Colonic mucosa (tissue), 4 donors: ENCODE data around the gene CCL18. TPM values are rescaled to one million over a fixed set of nuclear protein-coding genes. Genes with fewer than 3 reads are reported as not detected.
"Not testable (repeated sequence)": the region's sequence is repeated elsewhere in the genome, so short reads cannot be mapped to it uniquely, and the experiment has no call there.

Experiments
- DNase-seq: peaks from one replicate; pipeline ENCODE4 v3.0.0-alpha.2; 2020
- H3K27ac ChIP-seq: fragments of 200-600 bp; one replicate; pipeline ENCODE4 v1.8.0; 2021
- H3K27me3 ChIP-seq: fragments of 200-600 bp; one replicate; pipeline ENCODE4 v1.8.0; 2021
- H3K36me3 ChIP-seq: fragments of 200-600 bp; one replicate; pipeline ENCODE4 v1.8.0; 2021
- H3K4me1 ChIP-seq: fragments of 200-600 bp; one replicate; pipeline ENCODE4 v1.8.0; 2021; ENCODE audit warnings: mild to moderate bottlenecking
- H3K4me3 ChIP-seq: fragments of 200-600 bp; one replicate; pipeline ENCODE4 v1.8.0; 2021
- H3K9ac ChIP-seq, 2 donors: one replicate each; pipeline ENCODE4 v1.7.0; 2013; ENCODE audit warnings: control low read depth in 2 of 2, low read depth in 2 of 2, low read length in 2 of 2
- H3K9me3 ChIP-seq: fragments of 200-600 bp; one replicate; pipeline ENCODE4 v1.8.0; 2021
- intact Hi-C: fragments of 100-400 bp; cut with DNase I; formaldehyde crosslinking; loops from one replicate; pipeline ENCODE4 v1.14.1; 2022
- total RNA-seq, 2 donors: library from RNA; stranded (reverse); fragmentation: NEBNext Ultra II Directional in 1 of 2; extraction: Animal tissue kit (Norgen Biotek cat#: 25700) in 1 of 2; gene quantifications; one replicate each; pipeline ENCODE4 v1.2.1, GENCODE V29; 2021
- TF ChIP-seq, protein P1 (sequence below): fragments of 200-600 bp; IDR thresholded peaks from one replicate; pipeline ENCODE4 v1.8.0; 2022; ENCODE audit warnings: antibody characterized with exemption, mild to moderate bottlenecking
- donor health status: healthy.
- donor health status: DM: no; HTN: no; CAD: no.
- donor health status: DM: no; HTN: no; CAD: no.

The CCL18 gene
- total RNA-seq, 2 donors from 2014 or later = 0.54 to 3.5 TPM

DNA sequence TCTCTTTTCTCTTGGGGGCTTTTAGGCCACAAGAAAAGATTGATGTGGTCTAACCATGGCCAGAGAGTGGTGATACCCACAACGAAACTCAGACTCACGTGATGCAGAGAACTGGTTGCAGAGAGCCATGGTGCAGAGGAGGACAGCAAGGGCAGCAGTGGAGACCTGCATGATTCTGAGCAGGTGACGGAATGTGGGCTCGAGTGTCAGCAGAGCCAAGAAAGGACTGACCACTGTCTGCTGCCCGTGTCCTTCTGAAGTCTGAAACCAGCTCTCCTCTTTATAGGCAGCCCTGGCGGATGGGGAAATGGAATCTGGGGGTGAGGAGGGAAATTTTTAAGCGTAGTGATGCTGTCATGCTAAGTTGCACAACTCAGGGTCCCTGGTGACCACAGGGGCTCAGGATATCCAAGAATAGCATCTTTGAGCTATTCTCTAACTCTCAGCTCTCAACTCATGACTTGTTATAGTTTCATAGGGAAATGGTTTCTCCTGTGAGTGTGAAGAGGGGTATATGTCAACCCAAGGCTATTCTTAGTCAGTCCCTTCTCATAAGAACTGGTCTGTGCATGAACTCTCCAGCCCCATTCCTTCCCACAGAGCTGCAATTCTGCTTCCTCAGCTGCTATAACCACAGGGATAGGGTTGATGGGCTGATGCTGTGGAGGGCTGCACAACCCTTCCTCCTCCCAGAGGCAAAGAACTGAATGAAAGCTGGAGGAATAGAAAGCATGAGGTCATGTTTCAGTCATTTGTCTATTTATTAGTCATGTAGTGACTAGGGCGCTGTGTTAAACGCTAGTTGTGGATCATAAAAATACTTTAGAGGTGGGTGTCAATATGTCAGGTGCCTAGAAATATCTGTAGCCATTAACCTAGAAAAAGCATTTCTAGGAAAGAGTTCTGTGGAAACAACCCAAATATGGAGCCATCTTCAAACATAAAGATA, 26.1 kb downstream of the CCL18 start, which contains the start of gene CCL3:
TSS of gene CCL3 (minus strand) at position 256 of the 949 bp plus-strand sequence. CDS start at position 171, 85 bp downstream.
- no peak within 1 kb of the TSS for H3K27ac ChIP-seq
- intact Hi-C loops = no loop called here
- DNase-seq = no peak

DNA sequence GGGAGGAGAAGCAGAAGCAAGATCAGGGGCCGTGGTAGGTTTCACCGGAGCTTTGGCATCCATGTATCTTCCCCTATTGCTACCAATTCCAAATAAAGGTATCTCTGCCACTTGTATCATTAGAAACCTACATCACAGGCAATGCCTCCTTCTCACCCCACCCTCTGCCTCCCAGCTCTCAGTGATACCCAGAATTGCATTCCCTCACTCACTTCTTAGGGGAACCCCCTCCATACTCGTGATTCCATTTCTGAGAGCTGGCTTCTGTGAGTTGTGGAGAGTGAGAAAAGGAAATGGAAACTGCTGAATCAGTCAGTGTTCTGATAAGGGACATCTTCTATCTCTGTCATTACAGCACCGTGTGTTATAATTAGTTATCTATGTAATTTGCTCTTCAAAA, 28.2 kb downstream of the CCL18 start:
- Histone ChIP-seq H3K9me3 (no peaks in the 10 kb centered on the region), H3K4me1 (no peaks in the 10 kb centered on the region), H3K4me3 (no peak overlapping the region), H3K9ac (no peak overlapping the region), H3K27me3 (no peaks in the 10 kb centered on the region), H3K36me3 (no peaks in the 10 kb centered on the region), H3K27ac (no peak overlapping the region)
- DNase-seq = no peak
- TF ChIP-seq, protein P1, sequence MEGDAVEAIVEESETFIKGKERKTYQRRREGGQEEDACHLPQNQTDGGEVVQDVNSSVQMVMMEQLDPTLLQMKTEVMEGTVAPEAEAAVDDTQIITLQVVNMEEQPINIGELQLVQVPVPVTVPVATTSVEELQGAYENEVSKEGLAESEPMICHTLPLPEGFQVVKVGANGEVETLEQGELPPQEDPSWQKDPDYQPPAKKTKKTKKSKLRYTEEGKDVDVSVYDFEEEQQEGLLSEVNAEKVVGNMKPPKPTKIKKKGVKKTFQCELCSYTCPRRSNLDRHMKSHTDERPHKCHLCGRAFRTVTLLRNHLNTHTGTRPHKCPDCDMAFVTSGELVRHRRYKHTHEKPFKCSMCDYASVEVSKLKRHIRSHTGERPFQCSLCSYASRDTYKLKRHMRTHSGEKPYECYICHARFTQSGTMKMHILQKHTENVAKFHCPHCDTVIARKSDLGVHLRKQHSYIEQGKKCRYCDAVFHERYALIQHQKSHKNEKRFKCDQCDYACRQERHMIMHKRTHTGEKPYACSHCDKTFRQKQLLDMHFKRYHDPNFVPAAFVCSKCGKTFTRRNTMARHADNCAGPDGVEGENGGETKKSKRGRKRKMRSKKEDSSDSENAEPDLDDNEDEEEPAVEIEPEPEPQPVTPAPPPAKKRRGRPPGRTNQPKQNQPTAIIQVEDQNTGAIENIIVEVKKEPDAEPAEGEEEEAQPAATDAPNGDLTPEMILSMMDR = no peak
- intact Hi-C loops = no loop called here

More for the DNA sequence above, 26.1 kb downstream of the CCL18 start, which contains the start of gene CCL3:
- H3K4me1 ChIP-seq = no peaks in the 10 kb centered on the region
- H3K9ac ChIP-seq = no peak within 1 kb of the TSS
- H3K27me3 ChIP-seq = no peaks in the 10 kb centered on the region
- H3K4me3 ChIP-seq = no peak within 1 kb of the TSS
- no peaks in the 10 kb centered on the region for H3K36me3 ChIP-seq
- H3K9me3 ChIP-seq = no peaks in the 10 kb centered on the region
- TF ChIP-seq, protein P1 = no peak

DNA sequence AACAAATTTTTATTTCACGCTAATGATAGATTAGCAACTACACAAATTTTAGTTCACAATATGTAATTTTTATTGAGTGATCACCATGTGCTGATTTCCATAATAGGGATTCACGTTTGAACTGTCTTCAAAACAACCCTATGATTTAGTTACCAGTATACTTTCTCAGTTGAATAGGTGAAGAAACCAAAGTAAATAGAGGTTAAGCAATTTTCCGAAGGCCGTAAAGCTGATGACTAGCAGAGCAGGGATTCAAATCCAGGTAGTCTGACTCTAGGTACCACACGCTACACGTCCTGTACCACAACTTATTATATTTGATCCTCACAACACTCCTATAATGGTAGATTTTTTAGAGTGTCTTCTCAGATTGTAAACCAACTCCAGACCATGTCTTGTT, 28.6 kb downstream of the CCL18 start:
- H3K9me3 ChIP-seq, H3K4me3 ChIP-seq, intact Hi-C loops, H3K9ac ChIP-seq, H3K27ac ChIP-seq, H3K36me3 ChIP-seq, H3K27me3 ChIP-seq, H3K4me1 ChIP-seq, DNase-seq: not testable (repeated sequence)

GRCh38 chr17:36094232-36094631, 30.2 kb downstream of the CCL18 start:
- Histone ChIP-seq H3K27me3 (no peaks in the 10 kb centered on the region), H3K9ac (no peak overlapping the region), H3K36me3 (no peaks in the 10 kb centered on the region), H3K9me3 (no peaks in the 10 kb centered on the region), H3K4me3 (no peak overlapping the region), H3K4me1 (no peaks in the 10 kb centered on the region), H3K27ac (no peak overlapping the region)
- TF ChIP-seq, protein P1 = no peak
- intact Hi-C loops = no loop called here
- no peak for DNase-seq

GRCh38 chr17:36094746-36095145, 30.7 kb downstream of the CCL18 start:
- intact Hi-C loops = no loop called here
- H3K9ac ChIP-seq = no peak overlapping the region
- no peak for DNase-seq
- no peaks in the 10 kb centered on the region for H3K9me3 ChIP-seq
- no peak overlapping the region for H3K4me3 ChIP-seq
- no peaks in the 10 kb centered on the region for H3K4me1 ChIP-seq
- H3K27ac ChIP-seq = no peak overlapping the region
- no peaks in the 10 kb centered on the region for H3K27me3 ChIP-seq
- no peaks in the 10 kb centered on the region for H3K36me3 ChIP-seq
- TF ChIP-seq, protein P1 = no peak

- H3K4me1 ChIP-seq = no peaks in the 10 kb centered on the region
- no peak overlapping the region for H3K9ac ChIP-seq
- no peak for DNase-seq
- H3K36me3 ChIP-seq = no peaks in the 10 kb centered on the region
- no peak overlapping the region for H3K4me3 ChIP-seq
- TF ChIP-seq, protein P1 = no peak
- intact Hi-C loops = no loop called here
- no peak overlapping the region for H3K27ac ChIP-seq
- no peaks in the 10 kb centered on the region for H3K9me3 ChIP-seq
- H3K27me3 ChIP-seq = no peaks in the 10 kb centered on the region
Measured at GRCh38 chr17:36095992-36096391, 31.9 kb downstream of the CCL18 start.

DNA sequence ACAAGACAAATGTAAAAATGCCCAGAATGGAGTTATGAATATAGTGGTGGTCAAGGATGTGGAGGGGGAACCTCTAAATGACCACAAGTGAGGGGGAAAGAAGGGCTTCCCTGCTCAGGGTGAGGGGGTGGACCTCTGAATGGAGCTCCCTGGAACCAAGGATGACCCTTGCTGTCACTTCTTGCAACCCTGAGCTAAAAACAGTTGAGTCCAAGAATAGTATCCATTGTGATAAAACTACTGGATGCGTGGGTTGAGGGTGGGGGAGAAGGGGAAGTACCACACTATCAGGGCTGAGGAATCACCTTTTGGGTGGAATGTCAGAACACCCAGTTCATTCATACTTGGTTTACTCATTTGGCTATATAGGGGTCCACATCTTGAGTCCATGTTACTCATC, 34.9 kb downstream of the CCL18 start:
- DNase-seq, H3K36me3 ChIP-seq, intact Hi-C loops, H3K4me1 ChIP-seq, H3K27ac ChIP-seq, H3K9me3 ChIP-seq, H3K27me3 ChIP-seq, H3K9ac ChIP-seq, H3K4me3 ChIP-seq: not testable (repeated sequence)

DNA sequence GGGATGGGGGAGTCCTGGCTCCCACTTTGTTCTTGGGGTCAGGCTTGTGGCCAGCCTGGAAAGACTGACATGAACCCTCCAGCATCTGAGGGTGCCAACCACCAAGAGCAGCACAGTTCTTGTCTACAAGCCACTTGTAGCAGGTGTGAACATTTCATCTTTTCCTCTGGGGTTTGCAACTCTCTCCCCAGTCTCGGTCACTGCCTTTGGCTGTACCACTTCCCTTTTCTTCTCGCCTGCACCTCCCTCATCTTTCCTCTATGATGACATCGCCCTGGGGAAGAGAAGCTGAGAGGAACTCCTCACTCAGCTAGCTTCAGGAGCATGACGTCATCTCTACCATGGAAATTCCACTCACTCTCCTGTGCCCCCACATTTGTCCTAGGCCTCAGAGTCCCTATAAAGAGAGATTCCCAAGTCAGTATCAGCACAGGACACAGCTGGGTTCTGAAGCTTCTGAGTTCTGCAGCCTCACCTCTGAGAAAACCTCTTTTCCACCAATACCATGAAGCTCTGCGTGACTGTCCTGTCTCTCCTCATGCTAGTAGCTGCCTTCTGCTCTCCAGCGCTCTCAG, 39.4 kb downstream of the CCL18 start, which contains the start of gene CCL4:
TSS of gene CCL4 (plus strand) at position 427 of the 575 bp plus-strand sequence. CDS start at position 506, 79 bp downstream.
- intact Hi-C loops, H3K9me3 ChIP-seq, H3K36me3 ChIP-seq, H3K27ac ChIP-seq, H3K9ac ChIP-seq, DNase-seq, H3K4me3 ChIP-seq, H3K27me3 ChIP-seq, H3K4me1 ChIP-seq: not testable (repeated sequence)
